GM12865 (cell line): ENCODE data around the gene SASH3.
A peak's percentile ranks its signal among the peaks of the same experiment; 100 is the strongest.

Experiments used
- DNase-seq: peaks from one replicate; pipeline ENCODE4 v3.0.0; 2010; ENCODE audit warnings: low read depth
- H3K4me3 ChIP-seq: 2 replicates; pipeline ENCODE4 v1.5.1; 2011; ENCODE audit warnings: mild to moderate bottlenecking, low read depth, low read length, control low read depth
- CTCF ChIP-seq: IDR thresholded peaks from 2 replicates; pipeline ENCODE4 v1.5.1; 2011; ENCODE audit warnings: low read length, control low read depth, low read depth, inconsistent platforms; ENCODE audit not compliant: insufficient read depth; ENCODE audit errors: missing control alignments

SASH3 gene

GRCh38 chrX:129840344-129840743 is 60.6 kb downstream of the SASH3 start:
- no peak overlapping the region for H3K4me3 ChIP-seq

GRCh38 chrX:129842510-129843208 is 62.9 kb downstream of the SASH3 start:
- DNase-seq = peak; percentile 1
- H3K4me3 ChIP-seq = peak overlapping the region; percentile 83
- TF ChIP-seq CTCF = no peak

More at GRCh38 chrX:129840344-129840743, 60.6 kb downstream of the SASH3 start:
- no peak for DNase-seq
- no peak for TF ChIP-seq CTCF

- TF ChIP-seq CTCF = no peak
- H3K4me3 ChIP-seq = peak overlapping the region; percentile 83
- no peak for DNase-seq
These were observed 63.4 kb downstream of the SASH3 start for GRCh38 chrX:129843209-129843458.

- peak within 1 kb of the TSS; percentile 83 for H3K4me3 ChIP-seq
- DNase-seq = peak; percentile 91
- no peak for TF ChIP-seq CTCF
These were observed 63.9 kb downstream of the SASH3 start, which contains the start of gene ZDHHC9 for GRCh38 chrX:129843459-129844306. Gene ZDHHC9, minus strand, starts transcription at chrX:129843886. Its CDS starts 1,941 bp downstream, at chrX:129841945.
